HepG2 (cell line): ENCODE data around the gene AK8. TPM values are rescaled to one million over a fixed set of nuclear protein-coding genes. Genes with fewer than 3 reads are reported as not detected.

Experiments
- ATAC-seq: fragments of 200-7000 bp; cut with Tn5 transposase; 3 replicates; pipeline ENCODE4 v1.9.1; 2020; ENCODE audit warnings: mild to moderate bottlenecking, moderate library complexity
- BruUV-seq: library from RNA; stranded (reverse); fragments of 400-500 nt; replicated peaks from 2 replicates; lab custom pipeline; 2021; lab: Mats Ljungman, UMichigan
- CTCF ChIA-PET: fragments of 300-600 bp; formaldehyde crosslinking; extraction: SDS; loops from one replicate; lab custom pipeline; 2021; ENCODE audit warnings: low total read pairs, inconsistent platforms, low intra/inter-chr PET ratio; lab: Yijun Ruan, JAX
- POLR2A ChIA-PET: fragments of 350-600 bp; sonication (Branson Sonifier 250); formaldehyde crosslinking; loops from one replicate; lab custom pipeline; 2020; ENCODE audit warnings: antibody characterized with exemption, inconsistent platforms; lab: Yijun Ruan, JAX
- DNase-seq: peaks from one replicate; pipeline ENCODE4 v3.0.0-alpha.2; 2015; ENCODE audit warnings: low spot score
- FAIRE-seq: peaks from 3 replicates; lab custom pipeline; 2011; peaks lifted over from hg19 to GRCh38; lab: Jason Lieb, UNC
- H2AFZ ChIP-seq: one replicate; pipeline ENCODE4 v1.6.1; 2011; ENCODE audit warnings: low read length, inconsistent platforms
- H3K27ac ChIP-seq: fragments of 300-600 bp; 3 replicates; pipeline ENCODE4 v1.8.0; 2011; ENCODE audit warnings: mixed run types, mild to moderate bottlenecking, mixed read lengths, low read length, inconsistent platforms; ENCODE audit not compliant: insufficient read depth; ENCODE audit errors: extremely low read length
- H3K27me3 ChIP-seq, 2 experiments: fragments of 200-600 bp in 1 of 2; 2 replicates in 1 of 2; 3 replicates in 1 of 2; pipeline versions ENCODE4 v1.6.0 to v1.8.0; 2011; ENCODE audit warnings: low read length in 2 of 2, mild to moderate bottlenecking in 2 of 2, moderate library complexity in 2 of 2, inconsistent platforms in 1 of 2; ENCODE audit not compliant: insufficient read depth in 2 of 2, control insufficient read depth in 1 of 2
- H3K36me3 ChIP-seq, 2 experiments: fragments of 200-600 bp in 1 of 2; replicated peaks in 1 of 2; 2 replicates in 1 of 2; 3 replicates in 1 of 2; pipeline versions ENCODE4 v1.5.1 to v1.8.0; 2011; ENCODE audit warnings: low read length in 2 of 2, inconsistent platforms in 1 of 2; ENCODE audit not compliant: insufficient read depth in 2 of 2, control insufficient read depth in 1 of 2
- H3K4me1 ChIP-seq: 2 replicates; pipeline ENCODE4 v1.5.1; 2012; ENCODE audit warnings: low read length, inconsistent platforms; ENCODE audit not compliant: insufficient read depth
- H3K4me2 ChIP-seq: 2 replicates; pipeline ENCODE4 v1.6.0; 2011; ENCODE audit warnings: low read depth, low read length, inconsistent platforms
- H3K4me3 ChIP-seq, 3 experiments: fragments of 200-600 bp in 1 of 3; sonication (generic), shearing (Covaris generic) in 1 of 3; replicated peaks in 1 of 3; 2 replicates each; pipeline ENCODE4 v1.5.1; 2011 to 2016; ENCODE audit warnings: low read length in 3 of 3, inconsistent platforms in 2 of 3, low read depth in 2 of 3, mild to moderate bottlenecking in 2 of 3, control low read depth in 1 of 3, mixed read lengths in 1 of 3; ENCODE audit not compliant: insufficient read depth in 1 of 3
- H3K79me2 ChIP-seq: one replicate; pipeline ENCODE4 v1.6.1; 2011; ENCODE audit warnings: low read length, inconsistent platforms; ENCODE audit not compliant: insufficient read depth
- H3K9ac ChIP-seq: 2 replicates; pipeline ENCODE4 v1.6.0; 2011; ENCODE audit warnings: mild to moderate bottlenecking, low read depth, low read length, inconsistent platforms; ENCODE audit not compliant: insufficient read depth
- H3K9me3 ChIP-seq: 2 replicates; pipeline ENCODE4 v1.5.1; 2012; ENCODE audit warnings: mild to moderate bottlenecking, low read length
- H4K20me1 ChIP-seq: 2 replicates; pipeline ENCODE4 v1.6.0; 2011; ENCODE audit warnings: inconsistent platforms, mild to moderate bottlenecking, low read length, moderate library complexity; ENCODE audit not compliant: insufficient read depth
- ESRRA ChIP-seq: sonication (generic); formaldehyde crosslinking; IDR thresholded peaks from 2 replicates; pipeline ENCODE4 v1.5.1; 2020; ENCODE audit warnings: mild to moderate bottlenecking, low read depth, missing genetic modification reagents
- HNF4A ChIP-seq: sonication (generic); formaldehyde crosslinking; IDR thresholded peaks from 2 replicates; pipeline ENCODE4 v1.4.0; 2020; ENCODE audit warnings: missing genetic modification reagents
- NR2F6 ChIP-seq, 2 experiments: IDR thresholded peaks; 2 replicates each; pipeline ENCODE4 v1.6.1; 2016; ENCODE audit warnings: antibody characterized with exemption in 1 of 2, mild to moderate bottlenecking in 1 of 2
- SIN3B ChIP-seq: fragments of 150-350 bp; IDR thresholded peaks from 2 replicates; pipeline ENCODE4 v1.6.1; 2014; ENCODE audit warnings: low read length
- THAP8 ChIP-seq: sonication (generic); formaldehyde crosslinking; IDR thresholded peaks from 2 replicates; pipeline ENCODE4 v1.5.1; 2020; ENCODE audit warnings: missing genetic modification reagents, mild to moderate bottlenecking, borderline replicate concordance
- WGBS: methylation state at CpG from one replicate; pipeline ENCODE4 v1.1.6; 2017; ENCODE audit warnings: low lambda C conversion rate; 5-methylcytosine and 5-hydroxymethylcytosine counted together
- in situ Hi-C: cut with HindIII; loops from 2 replicates; pipeline ENCODE4 v1.10.0; 2017; ENCODE audit warnings: low pct_unique_long_range_greater_than_20kb; ENCODE audit not compliant: extremely low pct_ligation_motif_present
- intact Hi-C: fragments of 100-400 bp; cut with micrococcal nuclease; formaldehyde crosslinking; loops from one replicate; pipeline ENCODE4 v1.10.0; 2022; ENCODE audit not compliant: unreplicated experiment
- polyA plus RNA-seq, 8 experiments: library from polyadenylated mRNA; depleted of rRNA in 3 of 8; stranded (reverse) in 7 of 8; unstranded in 1 of 8; fragments of >200 nt; fragmentation: Illumina TruSeq in 4 of 8; extraction: Trizol in 4 of 8; gene quantifications; 2 replicates each; pipeline versions ENCODE4 v1.2.1 to v1.2.3, GENCODE V29; 2011 to 2016; ENCODE audit warnings: low read depth in 4 of 8, missing spikeins in 1 of 8, mixed read lengths in 1 of 8; ENCODE audit not compliant: insufficient read depth in 1 of 8
- total RNA-seq, 5 experiments: library from RNA; depleted of rRNA; stranded (reverse); fragments of >200 nt; fragmentation: Illumina TruSeq; extraction: Trizol; gene quantifications; 2 replicates each; pipeline ENCODE4 v1.2.3, GENCODE V29; 2016; ENCODE audit warnings: low read depth in 1 of 5

The AK8 gene
- total and polyA plus RNA-seq, 2 of the 13 experiments (the other 11 are each of a cell fraction or from before 2014, with no cell fraction given): 0.11 TPM; not detected in 1

- H3K4me3 ChIP-seq: no peak overlapping the region
- no peak overlapping the region for H2AFZ ChIP-seq
- intact Hi-C loops: no loop called here
- no peak overlapping the region for H3K4me2 ChIP-seq
- no peaks in the 10 kb centered on the region for H3K9me3 ChIP-seq
- TF ChIP-seq HNF4A (peak; percentile 21; the same call in 1 of the 2 replicates), NR2F6 (IDR thresholded peaks at IDR 0.05) (0 out of 2 replicates have a peak, but pooled peaks have one; percentile 13), NR2F6 (CRISPR knock-in tag; IDR thresholded peaks at IDR 0.05) (no peak), SIN3B (no peak), ESRRA (CRISPR knock-in tag) (peak; percentile 28; the same call in 1 of the 2 replicates)
- CTCF ChIA-PET: no interaction called here
- H3K79me2 ChIP-seq: no peaks in the 10 kb centered on the region
- H3K4me1 ChIP-seq: peaks cover 36% of the 10 kb centered on the region
- BruUV-seq: no TSS peak
- FAIRE-seq (no peak), ATAC-seq (no peak), DNase-seq (no peak)
- no peak overlapping the region for H3K27ac ChIP-seq
- no peak overlapping the region for H3K9ac ChIP-seq
- POLR2A ChIA-PET: no interaction called here
- no peaks in the 10 kb centered on the region for H4K20me1 ChIP-seq
- in situ Hi-C loops: loop anchor here (5.0 to 10.0 kb wide), 2 partner anchors 101 to 383 kb away; partner anchors contain the start of gene CFAP77
- peaks cover 3 to 20% of the 10 kb centered on the region in 2 experiments; a peak in 3 of 5 replicates for H3K27me3 ChIP-seq
- H3K36me3 ChIP-seq: no peaks in the 10 kb centered on the region
- WGBS: 57% methylated on average over 16 of the region's 16 CpGs
Observed at GRCh38 chr9:132795511-132796303, 82.4 kb downstream of the AK8 start.

GRCh38 chr9:132794730-132795380 is 83.2 kb downstream of the AK8 start:
- Histone ChIP-seq H3K27ac (no peak overlapping the region), H3K27me3 (peaks cover 3 to 20% of the 10 kb centered on the region in 2 experiments; a peak in 3 of 5 replicates), H3K4me2 (no peak overlapping the region), H3K4me3 (no peak overlapping the region), H3K36me3 (no peaks in the 10 kb centered on the region), H3K9ac (no peak overlapping the region), H3K9me3 (no peaks in the 10 kb centered on the region), H4K20me1 (no peaks in the 10 kb centered on the region), H3K79me2 (no peaks in the 10 kb centered on the region), H3K4me1 (peaks cover 36% of the 10 kb centered on the region), H2AFZ (no peak overlapping the region)
- CTCF ChIA-PET: no interaction called here
- in situ Hi-C loops (loop anchor here (5.0 to 10.0 kb wide), 2 partner anchors 100 to 383 kb away; partner anchors contain the start of gene CFAP77), intact Hi-C loops (no loop called here)
- no peak for TF ChIP-seq THAP8 (CRISPR knock-in tag)
- 18% methylated on average over 13 of the region's 13 CpGs for WGBS
- no TSS peak for BruUV-seq
- ATAC-seq: no peak
- DNase-seq: no peak
- FAIRE-seq: no peak
- POLR2A ChIA-PET: no interaction called here
